ENCODE results near the gene MAPKAPK3. TPM values are rescaled to one million over a fixed set of nuclear protein-coding genes. Genes with fewer than 3 reads are reported as not detected.
A peak's percentile ranks its signal among the peaks of the same experiment; 100 is the strongest.

Gene MAPKAPK3
- total RNA-seq, 2 donors from 2014 or later: 23.6 to 29.3 TPM

DNA sequence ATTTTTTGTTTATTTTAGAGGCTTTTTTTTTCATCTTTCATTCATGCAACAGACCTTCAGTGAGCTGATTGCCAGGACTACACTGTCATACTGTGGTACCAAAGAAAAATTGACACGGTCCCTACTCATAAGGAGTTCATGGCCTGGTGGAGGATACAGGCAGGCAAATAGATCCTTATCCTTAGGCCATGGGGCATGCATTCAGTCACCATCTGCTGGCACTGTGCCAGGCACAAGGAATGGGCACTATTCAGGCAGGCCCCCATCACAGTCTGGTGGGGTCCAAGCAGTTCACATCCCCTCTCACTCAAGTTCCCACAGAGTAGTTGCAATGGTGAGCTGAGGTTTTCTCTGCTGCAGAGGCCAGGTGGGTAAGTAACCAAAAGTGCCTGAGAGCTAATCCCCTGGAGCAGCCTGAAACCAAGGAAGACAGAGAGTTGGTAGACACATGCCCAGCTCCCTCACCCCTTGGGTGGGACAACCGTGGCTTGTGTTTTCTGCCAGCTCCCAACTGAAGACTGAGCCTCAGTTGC lies 22.6 kb upstream of the MAPKAPK3 start:
- DNase-seq (no peak), ATAC-seq (no peak)
- TF ChIP-seq POLR2A (IDR thresholded peaks at IDR 0.05): no peak
- TF ChIP-seq, protein P1, sequence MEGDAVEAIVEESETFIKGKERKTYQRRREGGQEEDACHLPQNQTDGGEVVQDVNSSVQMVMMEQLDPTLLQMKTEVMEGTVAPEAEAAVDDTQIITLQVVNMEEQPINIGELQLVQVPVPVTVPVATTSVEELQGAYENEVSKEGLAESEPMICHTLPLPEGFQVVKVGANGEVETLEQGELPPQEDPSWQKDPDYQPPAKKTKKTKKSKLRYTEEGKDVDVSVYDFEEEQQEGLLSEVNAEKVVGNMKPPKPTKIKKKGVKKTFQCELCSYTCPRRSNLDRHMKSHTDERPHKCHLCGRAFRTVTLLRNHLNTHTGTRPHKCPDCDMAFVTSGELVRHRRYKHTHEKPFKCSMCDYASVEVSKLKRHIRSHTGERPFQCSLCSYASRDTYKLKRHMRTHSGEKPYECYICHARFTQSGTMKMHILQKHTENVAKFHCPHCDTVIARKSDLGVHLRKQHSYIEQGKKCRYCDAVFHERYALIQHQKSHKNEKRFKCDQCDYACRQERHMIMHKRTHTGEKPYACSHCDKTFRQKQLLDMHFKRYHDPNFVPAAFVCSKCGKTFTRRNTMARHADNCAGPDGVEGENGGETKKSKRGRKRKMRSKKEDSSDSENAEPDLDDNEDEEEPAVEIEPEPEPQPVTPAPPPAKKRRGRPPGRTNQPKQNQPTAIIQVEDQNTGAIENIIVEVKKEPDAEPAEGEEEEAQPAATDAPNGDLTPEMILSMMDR (IDR thresholded peaks at IDR 0.05): no peak
- Histone ChIP-seq H3K4me3 (no peak overlapping the region), H3K4me1 (peaks cover 48% of the 10 kb centered on the region), H3K36me3 (replicated peaks in 1 of 2; ENCODE audit: insufficient read depth in 1 of 2, low read depth in 2 of 2) (no peaks in the 10 kb centered on the region), H3K9me3 (no peaks in the 10 kb centered on the region), H3K27ac (no peak overlapping the region), H3K27me3 (no peaks in the 10 kb centered on the region)
- WGBS, 2 donors: 16 to 21% methylated on average over 2 of the region's 2 CpGs
- intact Hi-C loops (cut with DNase I): no loop called here

DNA sequence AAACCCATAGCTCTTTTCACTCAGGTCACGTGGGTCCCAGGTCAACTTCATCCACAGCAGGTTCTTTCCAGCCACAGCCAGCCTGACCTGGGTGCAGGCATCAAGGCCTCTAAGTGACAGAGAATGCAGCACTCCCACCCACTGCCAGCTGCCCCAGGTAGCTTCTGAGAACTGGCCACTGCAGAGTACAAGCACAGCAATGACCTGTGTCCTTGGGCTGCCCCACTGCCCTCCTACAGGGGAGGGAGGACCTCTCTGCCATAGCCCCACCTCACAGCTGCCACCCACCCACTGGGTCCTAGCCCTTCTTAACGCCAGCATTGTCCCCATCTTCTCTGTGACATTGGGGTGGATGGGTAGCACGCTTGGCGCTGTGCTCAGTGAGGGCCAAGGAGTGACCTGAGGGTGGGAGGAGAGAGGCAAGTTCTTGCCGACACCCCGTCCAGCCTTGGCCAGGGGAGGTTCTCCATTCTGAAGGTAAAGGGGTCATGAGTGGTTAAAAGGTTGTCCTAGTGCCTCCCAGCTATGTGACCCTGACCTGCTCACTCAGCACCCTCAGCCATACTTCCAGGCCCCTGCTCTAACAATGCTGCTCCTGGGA lies 17.7 kb upstream of the MAPKAPK3 start:
- peak overlapping the region in 3 of 4 donors; percentile 97 to 100 (median 98) for H3K27ac ChIP-seq
- DNase-seq (no peak), ATAC-seq (no peak)
- intact Hi-C loops (cut with DNase I): no loop called here
- H3K27me3 ChIP-seq: no peaks in the 10 kb centered on the region
- H3K4me1 ChIP-seq: peaks cover 65% of the 10 kb centered on the region
- no peaks in the 10 kb centered on the region for H3K9me3 ChIP-seq
- no peaks in the 10 kb centered on the region for H3K36me3 ChIP-seq (replicated peaks in 1 of 2; ENCODE audit: insufficient read depth in 1 of 2, low read depth in 2 of 2)
- TF ChIP-seq, protein P1 (IDR thresholded peaks at IDR 0.05): no peak
- no peak for TF ChIP-seq POLR2A (IDR thresholded peaks at IDR 0.05)
- 90 to 91% methylated on average over 4 to 6 of the region's 6 CpGs for WGBS, 2 donors
- H3K4me3 ChIP-seq: no peak overlapping the region

GRCh38 chr3:50599716-50600118 lies 17.2 kb upstream of the MAPKAPK3 start:
- no peaks in the 10 kb centered on the region for H3K9me3 ChIP-seq
- TF ChIP-seq, protein P1 (IDR thresholded peaks at IDR 0.05): no peak
- no peak for TF ChIP-seq POLR2A (IDR thresholded peaks at IDR 0.05)
- H3K4me3 ChIP-seq: no peak overlapping the region
- no peak for ATAC-seq
- DNase-seq: no peak
- H3K4me1 ChIP-seq: peaks cover 69% of the 10 kb centered on the region
- peak overlapping the region; percentile 97 to 100 (median 99) for H3K27ac ChIP-seq
- H3K36me3 ChIP-seq (replicated peaks in 1 of 2; ENCODE audit: insufficient read depth in 1 of 2, low read depth in 2 of 2): no peaks in the 10 kb centered on the region
- no peaks in the 10 kb centered on the region for H3K27me3 ChIP-seq
- intact Hi-C loops (cut with DNase I): no loop called here
- whole genome bisulfite sequencing, 2 donors: 57 to 64% methylated on average over 1 of the region's 1 CpG

- WGBS, 2 donors: 39 to 46% methylated on average over 4 to 9 of the region's 9 CpGs
- Histone ChIP-seq H3K4me3 (no peak overlapping the region), H3K36me3 (replicated peaks in 1 of 2; ENCODE audit: insufficient read depth in 1 of 2, low read depth in 2 of 2) (no peaks in the 10 kb centered on the region), H3K9me3 (no peaks in the 10 kb centered on the region), H3K4me1 (peaks cover 74% of the 10 kb centered on the region), H3K27ac (peak overlapping the region; percentile 97 to 100 (median 99)), H3K27me3 (no peaks in the 10 kb centered on the region)
- intact Hi-C loops (cut with DNase I): no loop called here
- ATAC-seq (no peak), DNase-seq (peak; percentile 57 to 66 (median 63))
- TF ChIP-seq POLR2A (IDR thresholded peaks at IDR 0.05): no peak
- TF ChIP-seq, protein P1 (IDR thresholded peaks at IDR 0.05): peak in 2 of 7 experiments; percentile 11 to 16
Observed at GRCh38 chr3:50600141-50600753, 16.7 kb upstream of the MAPKAPK3 start.

All from body of pancreas (tissue), 4 donors.